HCT116 (cell line): ENCODE results near the gene ERAP2. TPM values are rescaled to one million over a fixed set of nuclear protein-coding genes. Genes with fewer than 3 reads are reported as not detected.

Experiments used
- ATAC-seq: fragments of 200-7000 bp; cut with Tn5 transposase; 2 replicates; pipeline ENCODE4 v1.9.1; 2020; ENCODE audit warnings: mild to moderate bottlenecking, moderate library complexity
- BruUV-seq: library from RNA; stranded (reverse); fragments of 400-500 nt; replicated peaks from 2 replicates; lab custom pipeline; 2021; lab: Mats Ljungman, UMichigan
- CTCF ChIA-PET: fragments of 300-600 bp; sonication (Branson Sonifier 250); formaldehyde crosslinking; loops from one replicate; lab custom pipeline; 2021; ENCODE audit warnings: antibody characterized with exemption; lab: Charles Lee
- POLR2A ChIA-PET: fragments of 300-600, 350-600 bp; sonication (Branson Sonifier 250); formaldehyde crosslinking; loops from one replicate; lab custom pipeline; 2021; ENCODE audit warnings: antibody characterized with exemption; lab: Charles Lee
- RAD21 ChIA-PET, 2 experiments: fragments of 300-600 bp; sonication (Branson Sonifier 250); formaldehyde crosslinking; loops; one replicate each; lab custom pipeline; 2023; ENCODE audit warnings: low total read pairs in 2 of 2; ENCODE audit not compliant: uncharacterized antibody in 2 of 2, unreplicated experiment in 2 of 2, low non-redundant PET in 1 of 2; lab: Charles Lee
- DNase-seq: peaks from one replicate; pipeline ENCODE4 v3.0.0-alpha.2; 2010; ENCODE audit warnings: low read depth, low spot score
- H2AFZ ChIP-seq: fragments of 200-600 bp; shearing (Covaris generic), sonication (generic); 2 replicates; pipeline ENCODE4 v1.6.1; 2017; ENCODE audit warnings: low read depth, mixed run types, mixed read lengths, antibody characterized with exemption, low read length; ENCODE audit not compliant: poor library complexity, severe bottlenecking
- H3K27ac ChIP-seq: 2 replicates; pipeline ENCODE4 v1.5.1; 2012; ENCODE audit warnings: low read depth, low read length
- H3K27me3 ChIP-seq: fragments of 200-600 bp; sonication (generic); 2 replicates; pipeline ENCODE4 v1.6.1; 2016; ENCODE audit warnings: mixed run types, low read length, mixed read lengths; ENCODE audit not compliant: insufficient read depth
- H3K36me3 ChIP-seq, 2 experiments: fragments of 200-500 bp in 1 of 2; fragments of 200-600 bp in 1 of 2; sonication (Bioruptor generic) in 1 of 2; sonication (generic) in 1 of 2; 2 replicates each; pipeline versions ENCODE4 v1.5.1 to v1.6.1; 2014 to 2016; ENCODE audit warnings: low read length in 2 of 2, inconsistent platforms in 1 of 2, mixed read lengths in 1 of 2, mixed run types in 1 of 2; ENCODE audit not compliant: insufficient read depth in 2 of 2, control insufficient read depth in 1 of 2
- H3K4me1 ChIP-seq, 2 experiments: fragments of 200-600 bp in 1 of 2; sonication (generic) in 1 of 2; 2 replicates each; pipeline versions ENCODE4 v1.5.1 to v1.6.1; 2012 to 2017; ENCODE audit warnings: low read length in 2 of 2, inconsistent platforms in 1 of 2, mild to moderate bottlenecking in 1 of 2, mixed read lengths in 1 of 2, mixed run types in 1 of 2, moderate library complexity in 1 of 2; ENCODE audit not compliant: insufficient read depth in 2 of 2, control insufficient read depth in 1 of 2
- H3K4me2 ChIP-seq: fragments of 200-600 bp; sonication (generic); 2 replicates; pipeline ENCODE4 v1.6.1; 2017; ENCODE audit warnings: mixed run types, low read length, mixed read lengths
- H3K4me3 ChIP-seq, 2 experiments: fragments of 200-600 bp in 1 of 2; sonication (generic) in 1 of 2; replicated peaks in 1 of 2; 2 replicates each; pipeline ENCODE4 v1.5.1; 2011 to 2016; ENCODE audit warnings: low read length in 2 of 2, control low read depth in 1 of 2, low read depth in 1 of 2, mild to moderate bottlenecking in 1 of 2, mixed read lengths in 1 of 2, mixed run types in 1 of 2
- H3K79me2 ChIP-seq: fragments of 200-600 bp; sonication (generic); 2 replicates; pipeline ENCODE4 v1.6.1; 2017; ENCODE audit warnings: mild to moderate bottlenecking, mixed run types, low read length, moderate library complexity, mixed read lengths; ENCODE audit not compliant: insufficient read depth
- H3K9ac ChIP-seq: fragments of 200-600 bp; sonication (generic); 2 replicates; pipeline ENCODE4 v1.6.1; 2016; ENCODE audit warnings: low read length, mixed read lengths
- H3K9me2 ChIP-seq: fragments of 200-600 bp; sonication (generic), shearing (Covaris generic); 2 replicates; pipeline ENCODE4 v1.6.1; 2017; ENCODE audit warnings: mixed run types, mild to moderate bottlenecking, moderate library complexity; ENCODE audit not compliant: insufficient read depth
- H3K9me3 ChIP-seq, 2 experiments: fragments of 200-500 bp in 1 of 2; fragments of 200-600 bp in 1 of 2; sonication (Bioruptor generic) in 1 of 2; sonication (generic) in 1 of 2; 2 replicates each; pipeline ENCODE4 v1.6.1; 2014 to 2017; ENCODE audit warnings: low read length in 2 of 2, mixed read lengths in 2 of 2, inconsistent platforms in 1 of 2, low read depth in 1 of 2, mild to moderate bottlenecking in 1 of 2, mixed run types in 1 of 2, moderate library complexity in 1 of 2; ENCODE audit not compliant: control insufficient read depth in 1 of 2, insufficient read depth in 1 of 2
- H4K20me1 ChIP-seq: fragments of 200-600 bp; sonication (generic), shearing (Covaris generic); 2 replicates; pipeline ENCODE4 v1.6.1; 2017; ENCODE audit warnings: mixed run types, mild to moderate bottlenecking, moderate library complexity; ENCODE audit not compliant: insufficient read depth
- EGR1 ChIP-seq: IDR thresholded peaks from 2 replicates; pipeline ENCODE4 v1.6.1; 2012; ENCODE audit warnings: low read depth
- EZH2 ChIP-seq: fragments of 200-600 bp; sonication (generic); IDR thresholded peaks from 2 replicates; pipeline ENCODE4 v1.6.1; 2017; ENCODE audit warnings: antibody characterized with exemption, mixed run types
- RAD21 ChIP-seq: IDR thresholded peaks from 2 replicates; pipeline ENCODE4 v1.6.1; 2012; ENCODE audit warnings: low read depth, mild to moderate bottlenecking
- REST ChIP-seq: IDR thresholded peaks from 2 replicates; pipeline ENCODE4 v1.6.1; 2012; ENCODE audit warnings: low read depth
- TCF7L2 ChIP-seq: IDR thresholded peaks from 2 replicates; pipeline ENCODE4 v1.7.0; 2011; ENCODE audit warnings: borderline replicate concordance, inconsistent platforms; ENCODE audit not compliant: insufficient read depth, insufficient read length; ENCODE audit errors: extremely low read depth
- intact Hi-C: fragments of 100-400 bp; cut with micrococcal nuclease; formaldehyde crosslinking; loops from 2 replicates; pipeline ENCODE4 v1.10.0; 2022
- total RNA-seq: library from RNA; stranded (reverse); gene quantifications from one replicate; pipeline ENCODE4 v1.2.1, GENCODE V29; 2021; ENCODE audit not compliant: unreplicated experiment

Gene ERAP2
- total RNA-seq, 1 experiment from 2014 or later = 2.2 TPM

GRCh38 chr5:96920744-96921355 is 44.5 kb downstream of the ERAP2 start:
- Histone ChIP-seq H3K4me1 (no peaks in the 10 kb centered on the region), H3K9me2 (no peaks in the 10 kb centered on the region), H3K4me2 (no peak overlapping the region), H3K27me3 (no peaks in the 10 kb centered on the region), H3K9ac (no peak overlapping the region), H2AFZ (no peak overlapping the region), H3K27ac (no peak overlapping the region), H3K9me3 (no peaks in the 10 kb centered on the region), H4K20me1 (no peaks in the 10 kb centered on the region), H3K36me3 (no peaks in the 10 kb centered on the region), H3K4me3 (no peak overlapping the region), H3K79me2 (no peaks in the 10 kb centered on the region)
- intact Hi-C loops = no loop called here
- ATAC-seq = no peak
- CTCF ChIA-PET = no interaction called here
- POLR2A ChIA-PET = no interaction called here
- no TSS peak for BruUV-seq
- RAD21 ChIA-PET = no interaction called here
- DNase-seq = no peak
- TF ChIP-seq REST = no peak
- no peak for TF ChIP-seq TCF7L2
- TF ChIP-seq EZH2 = no peak
- no peak for TF ChIP-seq RAD21
- no peak for TF ChIP-seq EGR1
